ENCODE measurements around the gene TFDP1.
A peak's percentile ranks its signal among the peaks of the same experiment; 100 is the strongest.

Gene TFDP1

GRCh38 chr13:113584205-113584869 is at the start of gene TFDP1:
TSS of gene TFDP1 (plus strand) at chr13:113584753. CDS start at chr13:113585838, 1,085 bp downstream.
- peak; percentile 14 for DNase-seq (ENCODE audit: low read depth)
- TF ChIP-seq, protein P1, sequence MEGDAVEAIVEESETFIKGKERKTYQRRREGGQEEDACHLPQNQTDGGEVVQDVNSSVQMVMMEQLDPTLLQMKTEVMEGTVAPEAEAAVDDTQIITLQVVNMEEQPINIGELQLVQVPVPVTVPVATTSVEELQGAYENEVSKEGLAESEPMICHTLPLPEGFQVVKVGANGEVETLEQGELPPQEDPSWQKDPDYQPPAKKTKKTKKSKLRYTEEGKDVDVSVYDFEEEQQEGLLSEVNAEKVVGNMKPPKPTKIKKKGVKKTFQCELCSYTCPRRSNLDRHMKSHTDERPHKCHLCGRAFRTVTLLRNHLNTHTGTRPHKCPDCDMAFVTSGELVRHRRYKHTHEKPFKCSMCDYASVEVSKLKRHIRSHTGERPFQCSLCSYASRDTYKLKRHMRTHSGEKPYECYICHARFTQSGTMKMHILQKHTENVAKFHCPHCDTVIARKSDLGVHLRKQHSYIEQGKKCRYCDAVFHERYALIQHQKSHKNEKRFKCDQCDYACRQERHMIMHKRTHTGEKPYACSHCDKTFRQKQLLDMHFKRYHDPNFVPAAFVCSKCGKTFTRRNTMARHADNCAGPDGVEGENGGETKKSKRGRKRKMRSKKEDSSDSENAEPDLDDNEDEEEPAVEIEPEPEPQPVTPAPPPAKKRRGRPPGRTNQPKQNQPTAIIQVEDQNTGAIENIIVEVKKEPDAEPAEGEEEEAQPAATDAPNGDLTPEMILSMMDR (conservative IDR thresholded peaks at IDR 0.05; ENCODE audit: low read depth, low read length) = no peak
- peak within 1 kb of the TSS; percentile 48 for H3K4me3 ChIP-seq (ENCODE audit: low read length)

DNA sequence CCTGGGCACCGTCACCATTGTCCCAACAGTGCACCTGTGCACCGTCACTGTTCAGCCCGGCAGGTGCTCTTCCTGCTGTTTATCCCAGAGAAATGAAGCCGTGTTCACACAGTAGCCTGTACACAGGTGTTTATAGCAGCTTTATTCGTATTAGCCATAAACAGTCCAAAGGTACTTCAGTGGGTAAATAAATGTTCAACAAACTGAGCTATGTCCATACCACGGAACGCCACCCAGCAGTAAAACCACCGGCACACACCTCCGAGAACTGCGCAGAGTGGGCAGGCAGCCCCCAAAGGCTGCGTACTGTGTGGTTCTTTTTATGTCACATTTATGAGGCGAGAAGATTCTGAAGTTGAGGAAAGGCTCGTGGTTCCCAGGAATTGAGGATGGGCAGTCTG is 49.2 kb upstream of the TFDP1 start:
- DNase-seq (ENCODE audit: low read depth) = no peak
- TF ChIP-seq, protein P1 (conservative IDR thresholded peaks at IDR 0.05; ENCODE audit: low read depth, low read length) = no peak
- no peak overlapping the region for H3K4me3 ChIP-seq (ENCODE audit: low read length)

DNA sequence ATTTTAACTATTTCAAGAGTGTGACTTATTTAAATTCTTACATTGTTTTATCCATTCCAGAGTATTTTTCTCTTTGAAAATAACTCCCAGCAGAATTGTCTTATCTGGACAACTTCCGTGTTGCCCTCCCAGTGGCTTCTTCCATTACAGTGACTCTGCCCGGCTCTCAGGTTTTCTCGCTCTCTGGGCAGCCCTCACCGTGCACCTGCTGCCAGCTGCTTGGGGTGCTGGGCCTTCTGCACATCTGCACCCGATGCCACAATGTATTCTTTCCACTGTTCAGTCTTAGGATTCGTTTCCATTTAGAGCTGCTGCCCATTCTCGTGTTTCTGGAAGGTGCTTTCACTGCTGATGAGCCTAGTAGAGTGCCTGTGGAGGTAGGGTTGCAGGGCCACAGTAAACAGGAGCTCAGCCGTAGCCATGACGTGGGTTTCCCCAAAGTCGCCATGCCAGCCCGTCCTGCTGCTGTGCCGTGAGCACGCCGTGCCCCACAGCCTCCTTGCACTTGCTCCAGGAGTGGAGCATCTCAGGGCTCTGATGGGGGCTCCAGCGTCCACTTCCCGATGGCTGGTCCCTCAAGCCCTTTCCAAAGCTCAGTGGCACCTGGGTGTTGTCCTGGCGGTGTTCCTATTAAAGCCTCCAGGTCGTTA is 48.0 kb upstream of the TFDP1 start:
- TF ChIP-seq, protein P1 (conservative IDR thresholded peaks at IDR 0.05; ENCODE audit: low read depth, low read length) = no peak
- H3K4me3 ChIP-seq (ENCODE audit: low read length) = no peak overlapping the region

DNA sequence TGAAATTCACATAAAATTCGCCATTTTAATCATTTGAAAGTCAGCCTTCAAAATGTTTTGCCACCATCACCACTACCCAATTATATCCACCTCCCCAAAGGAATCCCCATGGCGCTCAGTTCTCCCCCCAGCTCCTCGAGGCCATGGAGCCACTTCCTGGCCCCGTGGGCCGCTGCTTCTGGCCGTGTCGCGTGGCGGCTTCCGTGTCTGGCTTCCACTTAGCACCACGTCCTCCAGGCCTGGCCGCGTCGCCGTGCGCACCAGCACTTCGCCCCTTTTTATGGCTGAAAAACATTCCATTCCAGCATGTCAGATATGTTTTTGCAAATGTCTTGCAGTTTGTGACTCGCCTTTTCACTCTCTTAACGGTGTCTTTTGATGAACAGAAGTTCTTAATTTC is 47.3 kb upstream of the TFDP1 start:
- no peak for DNase-seq (ENCODE audit: low read depth)

More for the DNA sequence above, 48.0 kb upstream of the TFDP1 start:
- DNase-seq (ENCODE audit: low read depth) = no peak

GRCh38 chr13:113537909-113538688 is 46.5 kb upstream of the TFDP1 start:
- no peak for DNase-seq (ENCODE audit: low read depth)
- H3K4me3 ChIP-seq (ENCODE audit: low read length) = no peak overlapping the region
- TF ChIP-seq, protein P1 (conservative IDR thresholded peaks at IDR 0.05; ENCODE audit: low read depth, low read length) = no peak

More for the DNA sequence above, 47.3 kb upstream of the TFDP1 start:
- TF ChIP-seq, protein P1 (conservative IDR thresholded peaks at IDR 0.05; ENCODE audit: low read depth, low read length) = no peak
- H3K4me3 ChIP-seq (ENCODE audit: low read length) = no peak overlapping the region

- H3K4me3 ChIP-seq (ENCODE audit: low read length) = no peak overlapping the region
- TF ChIP-seq, protein P1 (conservative IDR thresholded peaks at IDR 0.05; ENCODE audit: low read depth, low read length) = no peak
- DNase-seq (ENCODE audit: low read depth) = no peak
Measured at GRCh38 chr13:113538689-113539058, 45.9 kb upstream of the TFDP1 start.

All from retinal pigment epithelial cell (primary cell).